Measurements from ENCODE around the gene RTEL1.
A peak's percentile ranks its signal among the peaks of the same experiment; 100 is the strongest.

The RTEL1 gene

DNA sequence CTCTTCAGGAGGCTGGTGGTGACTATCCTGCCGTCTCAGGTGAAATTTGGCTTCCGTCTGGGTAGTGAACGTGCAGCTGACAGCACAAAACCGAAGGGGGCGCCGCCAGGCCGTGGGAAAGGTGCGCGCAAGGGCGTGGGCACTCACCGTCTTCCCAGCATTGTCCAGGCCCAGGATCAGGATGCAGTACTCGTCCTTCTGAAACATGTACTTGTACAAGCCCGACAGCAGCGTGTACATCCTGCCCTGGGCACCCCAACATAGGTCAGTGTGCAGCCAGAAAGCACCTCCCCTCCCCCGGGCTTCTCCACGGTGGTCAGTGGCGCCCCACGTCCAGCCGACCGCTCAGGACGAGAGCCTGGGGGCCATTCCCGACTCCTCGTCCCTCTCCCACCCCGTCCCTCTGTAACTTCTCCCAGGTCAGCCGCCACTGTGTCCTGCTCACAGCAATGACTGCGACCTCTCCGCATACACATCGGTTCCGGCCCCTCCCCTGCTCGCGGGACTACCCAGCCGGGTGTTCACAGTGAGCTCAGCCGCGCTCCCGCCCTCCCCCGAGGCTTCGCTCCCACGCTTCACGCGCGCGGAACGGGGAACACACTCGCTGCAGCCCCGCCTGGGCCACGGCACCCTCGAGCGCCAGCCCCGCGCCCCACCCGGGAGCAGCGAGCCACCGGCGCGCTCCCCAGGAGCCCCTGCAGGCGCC lies 48.9 kb downstream of the RTEL1 start:
- ATAC-seq (ENCODE audit: insufficient read depth, low read depth), result peak; percentile 58

GRCh38 chr20:63707558-63708300 lies 49.6 kb downstream of the RTEL1 start, which contains the start of the genes ARFRP1 and ZGPAT:
Gene ARFRP1 (minus strand): TSS chr20:63707976. CDS start chr20:63707091, 885 bp downstream.
Gene ZGPAT (plus strand): TSS chr20:63708039. CDS start chr20:63708581, 542 bp downstream.
- H3K4me2 ChIP-seq (ENCODE audit: insufficient read depth, low read length), result peak within 1 kb of the TSS; percentile 97
- H3K79me2 ChIP-seq (ENCODE audit: insufficient read depth, low read length), result peaks cover 80% of the 10 kb centered on the region
- peaks cover 48% of the 10 kb centered on the region for H3K4me1 ChIP-seq (ENCODE audit: insufficient read depth, low read length)
- H2AFZ ChIP-seq (ENCODE audit: low read depth, low read length), result peak within 1 kb of the TSS; percentile 77
- peak within 1 kb of the TSS; percentile 89 for H3K27ac ChIP-seq (ENCODE audit: low read length)
- H3K9ac ChIP-seq (ENCODE audit: low read depth, low read length), result peak within 1 kb of the TSS; percentile 81
- H3K27me3 ChIP-seq (ENCODE audit: insufficient read depth, low read length, poor library complexity), result no peaks in the 10 kb centered on the region
- peak; percentile 91 for DNase-seq
- TF ChIP-seq EZH2 (IDR thresholded peaks at IDR 0.05; ENCODE audit: borderline replicate concordance, low read depth, low read length, severe bottlenecking), result no peak
- no peak for TF ChIP-seq CTCF (IDR thresholded peaks at IDR 0.05; ENCODE audit: borderline replicate concordance, extremely low read depth, low read length, poor library complexity, severe bottlenecking)
- peaks cover 86% of the 10 kb centered on the region for H3K36me3 ChIP-seq (ENCODE audit: insufficient read depth, low read length)
- no peaks in the 10 kb centered on the region for H3K9me3 ChIP-seq (ENCODE audit: insufficient read depth, low read length, severe bottlenecking)
- H4K20me1 ChIP-seq (ENCODE audit: insufficient read depth, low read length), result peaks cover 58% of the 10 kb centered on the region
- ATAC-seq (ENCODE audit: insufficient read depth, low read depth), result peak; percentile 90
- H3K4me3 ChIP-seq (ENCODE audit: low read depth in 1 of 2, low read length in 2 of 2), result peak within 1 kb of the TSS; percentile 59 to 84

More for the DNA sequence above, 48.9 kb downstream of the RTEL1 start:
- peaks cover 48% of the 10 kb centered on the region for H3K4me1 ChIP-seq (ENCODE audit: insufficient read depth, low read length)
- peak overlapping the region; percentile 97 for H3K4me2 ChIP-seq (ENCODE audit: insufficient read depth, low read length)
- peak overlapping the region; percentile 81 for H3K9ac ChIP-seq (ENCODE audit: low read depth, low read length)
- H3K4me3 ChIP-seq (ENCODE audit: low read depth in 1 of 2, low read length in 2 of 2), result peak overlapping the region; percentile 59 to 84
- peaks cover 73% of the 10 kb centered on the region for H3K79me2 ChIP-seq (ENCODE audit: insufficient read depth, low read length)
- peak overlapping the region; percentile 89 for H3K27ac ChIP-seq (ENCODE audit: low read length)
- peaks cover 66% of the 10 kb centered on the region for H4K20me1 ChIP-seq (ENCODE audit: insufficient read depth, low read length)
- peaks cover 85% of the 10 kb centered on the region for H3K36me3 ChIP-seq (ENCODE audit: insufficient read depth, low read length)
- no peaks in the 10 kb centered on the region for H3K9me3 ChIP-seq (ENCODE audit: insufficient read depth, low read length, severe bottlenecking)
- H2AFZ ChIP-seq (ENCODE audit: low read depth, low read length), result peak overlapping the region; percentile 77
- no peaks in the 10 kb centered on the region for H3K27me3 ChIP-seq (ENCODE audit: insufficient read depth, low read length, poor library complexity)
- TF ChIP-seq EZH2 (IDR thresholded peaks at IDR 0.05; ENCODE audit: borderline replicate concordance, low read depth, low read length, severe bottlenecking), result no peak
- TF ChIP-seq CTCF (IDR thresholded peaks at IDR 0.05; ENCODE audit: borderline replicate concordance, extremely low read depth, low read length, poor library complexity, severe bottlenecking), result peak; percentile 62
- peak; percentile 60 for DNase-seq

- peaks cover 48% of the 10 kb centered on the region for H3K4me1 ChIP-seq (ENCODE audit: insufficient read depth, low read length)
- peak overlapping the region; percentile 81 for H3K9ac ChIP-seq (ENCODE audit: low read depth, low read length)
- ATAC-seq (ENCODE audit: insufficient read depth, low read depth), result no peak; the same call in 2 of the 3 replicates
- peak overlapping the region; percentile 97 for H3K4me2 ChIP-seq (ENCODE audit: insufficient read depth, low read length)
- peaks cover 86% of the 10 kb centered on the region for H3K36me3 ChIP-seq (ENCODE audit: insufficient read depth, low read length)
- TF ChIP-seq EZH2 (IDR thresholded peaks at IDR 0.05; ENCODE audit: borderline replicate concordance, low read depth, low read length, severe bottlenecking) (no peak), CTCF (IDR thresholded peaks at IDR 0.05; ENCODE audit: borderline replicate concordance, extremely low read depth, low read length, poor library complexity, severe bottlenecking) (no peak)
- peak overlapping the region; percentile 59 to 84; a peak in 3 of 4 replicates for H3K4me3 ChIP-seq (ENCODE audit: low read depth in 1 of 2, low read length in 2 of 2)
- H3K27me3 ChIP-seq (ENCODE audit: insufficient read depth, low read length, poor library complexity), result no peaks in the 10 kb centered on the region
- peak overlapping the region; percentile 59 for H3K27ac ChIP-seq (ENCODE audit: low read length)
- H2AFZ ChIP-seq (ENCODE audit: low read depth, low read length), result peak overlapping the region; percentile 63; the same call in 1 of the 2 replicates
- H4K20me1 ChIP-seq (ENCODE audit: insufficient read depth, low read length), result peaks cover 51% of the 10 kb centered on the region
- peaks cover 88% of the 10 kb centered on the region for H3K79me2 ChIP-seq (ENCODE audit: insufficient read depth, low read length)
- no peaks in the 10 kb centered on the region for H3K9me3 ChIP-seq (ENCODE audit: insufficient read depth, low read length, severe bottlenecking)
- DNase-seq, result no peak
Observed at GRCh38 chr20:63708301-63709148, 50.4 kb downstream of the RTEL1 start.

All from DND-41 (cell line).